GM19351 (cell line): ENCODE data around the gene LPIN2.
"Not testable (repeated sequence)": the region's sequence is repeated elsewhere in the genome, so short reads cannot be mapped to it uniquely, and the experiment has no call there.

Source experiments
- ATAC-seq: cut with Tn5 transposase; IDR thresholded peaks from one replicate; pipeline ENCODE4 v1.9.1; 2021; ENCODE audit warnings: mild to moderate bottlenecking, moderate library complexity; ENCODE audit not compliant: unreplicated experiment

The LPIN2 gene

DNA sequence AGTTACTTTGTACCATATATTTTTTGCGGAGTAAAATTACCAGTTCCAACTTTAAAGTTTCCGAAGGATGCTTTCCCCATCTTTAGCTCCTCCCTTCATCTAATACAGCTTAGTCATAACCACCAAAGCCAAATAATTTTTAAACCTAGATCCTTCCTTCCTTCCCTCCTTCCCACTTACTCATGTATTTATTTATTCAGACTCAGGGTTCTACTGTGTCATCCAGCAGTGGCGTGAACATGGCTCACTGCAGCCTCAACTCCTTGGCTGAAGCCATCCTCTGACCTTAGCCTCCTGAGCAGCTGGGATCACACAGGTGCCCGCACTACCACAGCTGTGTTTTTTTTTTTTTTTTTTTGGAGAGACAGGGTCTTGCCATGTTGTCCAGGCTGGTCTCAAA, 4.4 kb downstream of the LPIN2 start:
- no peak for ATAC-seq

DNA sequence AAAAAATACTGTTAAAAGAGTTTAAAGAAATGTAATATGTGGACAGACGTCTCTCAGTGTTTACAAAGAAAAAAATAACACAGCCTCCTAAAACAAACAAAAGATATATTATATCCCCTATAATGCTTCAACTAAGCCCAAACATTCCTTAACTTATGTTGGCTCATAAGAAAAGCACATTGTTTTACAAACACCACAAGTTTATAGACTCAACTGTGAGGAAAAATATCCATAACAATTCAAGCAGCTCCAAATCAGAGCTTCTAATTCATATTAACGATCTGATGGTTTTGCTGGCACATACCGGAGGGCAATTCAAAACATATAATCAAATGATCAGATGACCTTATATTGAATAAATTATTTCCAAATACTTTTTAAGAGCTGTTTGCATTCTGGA, 5.5 kb downstream of the LPIN2 start:
- ATAC-seq = no peak

DNA sequence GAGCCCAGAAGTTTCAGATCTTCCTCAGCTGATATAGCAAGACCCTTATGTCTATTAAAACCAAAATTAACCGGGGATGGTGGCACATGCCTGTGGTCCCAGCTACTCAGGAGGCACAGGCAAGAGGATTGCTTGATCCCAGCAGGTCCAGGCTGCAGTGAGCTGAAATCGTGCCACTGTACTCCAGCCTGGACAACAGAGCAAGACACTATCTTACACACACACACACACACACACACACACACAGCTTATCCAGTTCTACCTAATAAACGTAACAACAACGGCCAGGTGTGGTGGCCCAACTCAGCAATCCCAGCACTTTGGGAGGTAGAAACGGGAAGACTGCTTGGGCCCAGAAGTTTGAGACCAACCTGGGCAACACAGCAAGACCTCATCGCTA, 7.5 kb downstream of the LPIN2 start:
- ATAC-seq = no peak

DNA sequence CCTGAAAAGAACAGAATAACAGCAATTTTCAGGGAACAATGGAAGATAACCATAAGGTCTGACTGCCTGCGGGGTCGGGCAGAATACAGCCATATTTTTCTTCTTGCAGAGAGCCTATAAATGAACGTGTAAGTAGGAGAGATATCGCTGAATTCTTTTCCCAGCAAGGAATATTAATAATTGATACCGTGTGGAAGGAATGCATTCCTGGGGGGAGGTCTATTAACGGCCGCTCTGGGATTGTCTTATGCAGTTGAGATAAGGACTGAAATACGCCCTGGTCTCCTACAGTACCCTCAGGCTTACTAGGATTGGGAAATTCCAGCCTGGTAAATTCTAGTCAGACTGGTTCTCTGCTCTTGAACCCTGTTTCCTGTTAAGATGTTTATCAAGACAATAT, 9.2 kb downstream of the LPIN2 start:
- not testable (repeated sequence) for ATAC-seq

DNA sequence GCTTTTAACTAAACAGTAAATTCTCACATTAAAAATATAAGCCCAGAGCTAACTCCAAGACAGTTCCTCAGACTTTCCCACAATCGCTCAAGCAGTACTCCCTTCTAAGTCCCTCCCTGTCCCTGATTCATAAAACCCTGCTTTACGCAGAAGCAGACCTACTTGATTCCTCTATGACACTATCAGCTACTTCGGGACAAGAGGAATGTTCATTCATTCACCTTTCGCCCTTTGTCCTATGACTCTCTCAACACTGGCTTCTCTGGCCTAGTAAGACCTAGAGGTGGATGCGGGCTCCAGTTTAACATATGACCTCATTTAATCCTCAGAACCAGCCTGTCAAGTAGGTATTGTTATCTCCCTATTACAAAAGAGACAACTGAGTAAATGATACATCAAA, 10.2 kb downstream of the LPIN2 start:
- ATAC-seq = no peak

DNA sequence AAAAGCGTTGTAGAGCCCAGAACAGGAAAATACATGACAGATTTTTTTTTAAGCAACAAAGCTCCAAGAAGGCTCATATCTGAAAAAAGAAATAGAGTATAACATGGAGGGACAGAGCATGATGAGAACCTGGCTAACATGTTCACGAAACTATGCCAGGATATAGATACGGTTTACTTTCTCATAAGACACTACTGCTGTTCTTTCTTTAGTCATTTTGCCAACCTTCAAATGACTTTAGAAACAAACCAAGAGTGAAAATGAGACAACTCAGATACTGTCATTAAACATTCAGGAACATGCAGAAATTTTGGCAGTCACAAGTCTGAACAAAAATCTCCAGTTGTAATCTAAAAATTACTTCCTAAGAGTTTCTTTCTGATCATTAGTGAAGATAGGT, 14.3 kb downstream of the LPIN2 start:
- ATAC-seq = no peak

DNA sequence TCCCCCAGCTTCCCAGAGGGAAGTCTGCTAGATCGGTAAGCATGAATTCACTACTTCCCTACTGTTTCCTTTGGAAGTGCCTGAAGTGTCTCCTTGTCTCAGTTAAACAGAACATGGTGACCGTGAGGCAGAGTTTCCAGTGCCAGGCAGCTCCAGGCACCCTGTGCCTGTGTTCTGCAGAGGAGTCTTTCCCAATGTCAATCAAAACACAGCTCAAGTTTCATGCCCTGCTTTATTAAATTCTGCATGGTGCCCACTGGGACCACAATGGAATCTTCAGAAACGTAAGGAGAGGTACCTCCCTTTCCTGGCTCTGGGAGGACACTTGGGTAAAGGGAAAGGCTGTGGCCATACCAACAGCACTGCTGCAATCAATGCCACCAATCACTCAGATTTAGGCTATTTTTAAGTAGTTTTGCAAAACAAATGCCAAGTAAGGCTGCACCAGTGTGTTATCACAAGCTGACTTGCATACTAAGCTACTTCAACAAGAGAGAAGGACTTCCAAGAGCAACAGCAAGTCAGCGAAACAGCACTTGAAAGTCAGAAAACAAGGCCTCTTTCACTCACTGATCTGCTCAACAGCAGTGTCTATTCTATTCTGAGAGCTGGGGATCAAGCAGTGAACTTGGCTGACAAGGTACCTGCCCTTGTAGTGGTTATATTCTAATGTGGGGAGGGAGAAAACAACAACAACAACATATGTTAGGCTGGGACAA, 14.9 kb downstream of the LPIN2 start:
- no peak for ATAC-seq

DNA sequence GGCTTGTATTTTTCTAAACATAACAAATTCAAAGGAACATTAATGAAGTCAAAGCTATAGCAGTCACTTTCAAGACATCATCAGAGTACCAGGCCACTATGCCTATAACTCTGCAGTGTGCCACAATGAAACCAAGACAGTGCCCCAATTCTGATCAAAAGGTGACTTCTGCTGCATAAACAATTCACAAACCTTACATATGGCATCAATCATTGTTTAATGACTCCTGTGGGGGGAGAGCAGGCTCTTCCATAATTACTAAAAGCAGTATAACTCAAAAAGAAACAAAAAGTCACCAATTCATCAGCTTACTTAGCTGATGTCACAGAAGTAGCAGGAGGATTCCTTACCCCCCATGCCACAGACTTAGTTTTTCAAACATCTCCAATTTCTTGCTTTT, 15.5 kb downstream of the LPIN2 start:
- no peak for ATAC-seq

DNA sequence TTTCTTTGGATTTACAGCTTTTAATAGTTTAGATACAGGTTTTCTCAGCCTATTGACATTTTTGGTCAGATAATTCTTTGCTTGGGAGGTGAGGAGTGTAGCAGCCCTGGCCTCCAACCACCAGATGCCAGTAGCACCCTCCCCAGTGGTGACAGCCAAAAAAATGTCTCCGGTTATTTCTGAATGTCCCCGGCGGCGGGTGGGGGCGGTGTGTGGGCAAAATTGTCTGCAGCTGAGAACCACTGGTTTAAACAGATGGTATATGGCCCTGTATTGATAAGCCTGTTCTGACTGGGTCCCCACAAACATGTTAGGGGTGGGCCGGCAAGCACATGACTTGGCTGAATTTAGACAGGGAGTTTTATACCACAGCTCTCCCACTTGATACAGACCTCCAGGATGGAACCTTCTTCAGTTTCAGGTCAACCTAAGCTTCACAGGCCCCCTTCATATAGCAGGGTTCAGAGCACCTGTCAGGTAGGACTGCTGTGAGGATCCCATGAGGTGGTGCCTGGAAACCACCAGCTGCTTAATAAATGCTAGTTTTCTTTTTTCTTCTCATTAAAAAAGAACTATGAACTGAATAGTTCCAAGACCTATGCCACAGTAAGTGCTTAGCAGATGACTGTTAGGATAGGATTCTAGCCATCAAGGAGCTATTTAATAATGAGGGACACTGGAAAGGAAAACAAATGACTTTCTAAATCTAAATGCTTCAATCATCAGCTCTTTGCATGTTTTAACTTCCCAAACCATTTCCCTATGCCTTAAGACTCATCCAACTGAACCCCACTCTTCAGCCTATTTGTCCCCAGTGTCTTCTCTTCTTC, 18.1 kb downstream of the LPIN2 start:
- peak; percentile 72 for ATAC-seq

DNA sequence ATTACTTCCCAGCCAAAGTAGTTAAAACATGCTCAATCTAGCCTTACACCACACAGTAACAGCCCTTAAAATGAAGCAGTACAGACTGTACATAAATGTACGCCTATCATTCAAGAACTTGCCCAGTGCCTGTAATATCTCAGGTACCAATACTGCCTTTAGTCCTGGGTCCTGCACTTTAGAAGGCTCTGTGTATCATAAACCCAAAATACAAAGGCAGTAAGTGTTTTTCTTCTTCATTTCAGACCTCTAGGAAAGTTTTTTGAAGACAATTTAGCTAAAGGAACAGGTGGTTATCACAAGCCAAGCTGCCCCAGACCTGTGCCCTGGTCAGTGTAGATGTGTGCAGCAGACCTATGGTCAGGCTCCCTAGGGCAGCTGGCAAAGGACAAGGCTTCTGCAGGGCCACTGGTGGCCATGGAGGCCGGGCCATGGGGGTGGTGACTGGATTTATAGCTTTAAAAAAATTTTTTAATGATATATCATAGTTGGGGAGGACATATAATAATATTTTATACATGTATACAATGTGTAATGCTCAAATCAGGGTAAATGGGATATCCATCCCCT, 18.8 kb downstream of the LPIN2 start:
- ATAC-seq = no peak

DNA sequence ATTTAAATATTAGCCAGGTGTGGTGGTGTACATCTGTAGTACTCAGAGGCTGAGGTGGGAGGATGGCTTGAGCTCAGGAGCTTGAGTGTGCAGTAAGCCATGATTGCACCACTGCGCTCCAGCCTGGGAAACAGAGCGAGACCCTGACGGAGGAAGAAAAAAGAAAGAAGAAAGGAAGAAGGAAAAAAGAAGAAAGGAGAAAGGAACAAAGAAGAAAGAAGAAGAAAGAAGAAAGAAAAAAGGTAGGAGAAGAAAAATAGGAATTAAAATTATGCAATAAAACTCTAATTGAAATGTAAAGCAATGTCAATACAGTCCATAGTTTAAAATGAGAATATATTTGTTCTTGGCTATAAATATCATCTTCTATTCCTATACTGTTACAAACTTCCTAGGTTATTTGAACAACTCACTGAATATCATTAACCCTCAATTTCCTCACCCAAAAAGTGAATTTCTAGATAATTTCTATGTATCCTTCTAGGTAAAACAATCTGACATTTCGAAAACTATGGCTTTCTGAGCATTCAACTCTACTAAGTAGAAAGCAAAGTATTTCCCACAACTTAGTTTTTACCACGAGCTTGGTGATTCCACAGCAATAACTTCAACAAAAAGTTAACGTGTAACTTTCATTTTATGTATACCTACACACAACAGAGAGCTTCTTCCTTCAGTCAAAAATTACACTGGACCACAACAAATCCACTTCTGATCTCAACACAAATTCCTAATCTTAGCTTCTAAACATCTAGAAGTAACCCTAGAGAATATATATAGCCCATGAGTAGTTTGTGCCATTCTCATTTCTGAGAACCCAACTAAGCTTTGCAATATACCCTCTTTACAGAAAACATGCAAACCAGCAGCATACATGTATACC, 19.7 kb downstream of the LPIN2 start:
- ATAC-seq = no peak

DNA sequence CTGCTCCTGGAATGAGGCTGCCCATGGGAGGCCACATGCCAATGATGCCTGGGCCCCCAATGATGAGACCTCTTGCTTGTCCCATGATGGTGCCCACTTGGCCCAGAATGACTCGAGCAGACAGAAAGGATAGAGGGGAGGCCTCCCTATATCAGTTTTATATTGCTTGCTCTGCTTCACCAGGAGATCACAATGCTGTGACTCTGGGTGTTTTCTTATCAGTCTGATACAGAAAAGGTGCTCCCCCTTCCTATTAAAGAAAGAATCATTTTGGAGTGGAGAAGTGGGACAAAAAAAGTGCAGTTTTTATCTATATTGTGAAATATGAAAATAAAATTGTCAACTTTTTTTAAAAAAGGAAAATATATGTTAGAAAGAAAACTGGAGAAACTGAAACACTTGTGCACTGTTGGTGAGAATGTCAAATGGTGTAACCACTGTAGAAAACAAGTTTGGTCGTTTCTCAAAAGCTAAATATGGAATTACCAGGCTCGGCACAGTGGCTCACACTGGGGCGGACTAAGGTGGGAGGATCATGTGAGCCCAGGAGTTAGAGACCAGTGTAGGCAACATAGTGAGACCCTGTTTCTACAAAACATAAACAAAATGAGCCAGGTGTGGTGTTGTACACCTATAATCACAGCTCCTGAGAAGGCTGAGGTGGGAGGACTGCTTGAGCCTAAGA, 21.8 kb downstream of the LPIN2 start:
- ATAC-seq = no peak

DNA sequence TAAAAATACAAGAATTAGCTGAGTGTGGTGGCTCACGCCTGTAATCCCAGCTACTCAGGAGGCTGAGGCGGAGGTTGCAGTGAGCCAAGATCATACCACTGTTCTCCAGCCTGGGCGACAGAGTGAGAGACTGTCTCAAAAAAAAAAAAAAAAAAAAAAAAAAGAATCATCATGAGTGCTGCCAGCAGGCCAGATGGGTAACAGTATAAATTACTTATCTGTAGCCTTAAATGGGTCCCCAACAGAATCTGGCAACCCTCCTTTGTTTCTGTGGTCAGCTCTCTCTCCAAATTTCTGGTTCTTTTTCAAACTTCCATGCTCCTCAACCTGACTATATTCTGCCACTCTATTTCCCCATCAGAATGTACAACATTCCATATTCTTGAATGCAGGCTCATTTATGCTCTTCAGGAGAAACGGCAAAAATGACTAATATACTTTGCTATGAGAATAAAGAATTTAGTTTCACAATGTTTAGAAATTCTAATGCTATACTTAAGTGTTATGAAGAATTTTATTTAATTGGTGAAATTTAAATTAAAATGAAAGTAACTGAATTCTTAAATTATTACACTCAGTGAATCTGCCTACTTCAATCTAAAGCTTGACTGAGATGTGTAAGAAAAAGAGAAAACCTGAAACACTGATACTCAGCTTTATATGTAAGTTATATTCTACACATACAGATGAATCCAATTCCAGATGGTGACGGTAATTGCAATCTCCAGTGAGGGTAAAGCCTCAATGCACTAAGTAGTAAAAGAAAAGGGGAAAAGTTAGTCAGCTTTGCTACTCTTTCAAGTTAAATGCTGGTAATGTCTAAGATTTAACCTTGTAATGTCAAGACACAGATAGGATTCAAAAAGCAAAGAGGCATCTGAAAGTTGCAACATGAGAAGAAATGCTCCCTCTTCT, 24.8 kb downstream of the LPIN2 start:
- ATAC-seq = no peak

DNA sequence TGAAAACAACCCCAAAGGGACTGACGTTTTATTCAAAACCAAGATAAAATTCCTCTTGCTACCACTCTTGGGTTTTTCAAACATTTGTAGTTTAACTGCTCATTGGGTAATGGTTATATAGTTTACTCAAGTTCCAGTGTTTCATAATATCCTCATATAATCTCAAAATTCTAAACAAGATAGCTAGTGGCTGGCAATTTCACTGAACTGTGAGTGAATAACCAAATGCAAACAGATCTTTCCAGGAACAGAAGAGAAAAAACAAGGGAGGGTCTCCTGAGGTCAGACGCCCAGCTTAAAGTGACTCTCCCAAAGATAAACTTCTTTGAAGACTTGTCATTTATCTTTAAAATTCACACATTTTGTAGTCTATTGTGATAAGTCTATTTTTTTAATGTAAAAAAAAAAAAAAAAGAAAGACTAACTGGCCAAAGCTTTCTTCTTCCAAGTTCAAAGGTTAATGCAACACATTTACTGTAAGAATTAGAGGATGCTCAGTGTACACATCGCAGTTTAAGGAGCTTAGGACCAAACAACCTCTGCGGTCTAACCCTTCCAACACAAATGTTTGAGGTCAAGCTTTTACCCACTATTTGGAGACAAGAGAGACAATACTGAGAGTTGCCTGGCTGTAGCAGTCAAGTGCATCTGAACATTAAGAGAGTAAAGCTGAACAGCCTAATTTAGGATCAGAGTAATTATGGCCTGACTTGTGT, 26.6 kb downstream of the LPIN2 start:
- no peak for ATAC-seq

DNA sequence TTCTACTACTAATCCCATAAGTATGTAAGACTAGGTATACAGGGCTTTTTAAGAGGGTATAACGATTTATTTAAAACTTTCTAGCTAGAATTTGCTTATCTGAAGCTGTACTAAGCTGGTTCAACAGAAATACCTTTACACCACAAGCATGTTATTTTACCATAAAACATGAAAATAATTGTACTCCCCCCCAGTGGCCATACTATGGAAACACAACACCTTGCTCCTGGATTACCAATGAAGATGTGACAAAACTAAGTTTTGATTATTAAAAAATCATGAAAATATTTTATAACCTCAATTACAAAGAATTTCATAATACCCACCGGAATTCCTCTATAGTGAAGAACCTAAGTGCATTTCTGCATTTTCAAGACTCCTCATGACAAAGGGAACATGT, 27.3 kb downstream of the LPIN2 start:
- ATAC-seq = peak; percentile 67

DNA sequence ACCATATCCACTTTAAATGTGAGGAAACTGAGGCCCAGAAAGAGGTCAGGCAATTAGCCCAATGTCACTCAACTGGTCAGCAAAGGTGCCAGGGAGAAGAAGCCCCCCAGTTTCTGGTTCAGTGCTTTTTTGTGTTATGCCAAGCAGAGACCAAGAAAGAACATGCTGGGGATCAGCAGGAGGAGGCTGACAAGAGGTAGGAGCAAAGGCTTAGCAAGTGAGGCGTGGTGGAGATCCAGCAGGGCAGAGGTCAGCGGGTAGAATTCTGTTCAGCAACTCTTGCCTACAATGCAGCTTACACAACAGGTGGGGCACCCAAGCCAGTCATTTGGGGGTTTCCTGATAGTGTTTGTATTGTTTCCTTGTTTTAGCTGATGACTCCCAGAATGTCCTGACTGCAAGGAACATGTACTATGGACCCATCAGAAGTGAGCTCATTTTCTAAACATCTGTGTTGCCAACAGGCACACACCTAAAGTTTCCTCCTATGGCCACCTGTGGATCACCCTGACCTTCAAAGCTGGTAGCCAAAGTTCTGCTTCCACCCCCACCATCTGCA, 28.2 kb downstream of the LPIN2 start:
- ATAC-seq = no peak

DNA sequence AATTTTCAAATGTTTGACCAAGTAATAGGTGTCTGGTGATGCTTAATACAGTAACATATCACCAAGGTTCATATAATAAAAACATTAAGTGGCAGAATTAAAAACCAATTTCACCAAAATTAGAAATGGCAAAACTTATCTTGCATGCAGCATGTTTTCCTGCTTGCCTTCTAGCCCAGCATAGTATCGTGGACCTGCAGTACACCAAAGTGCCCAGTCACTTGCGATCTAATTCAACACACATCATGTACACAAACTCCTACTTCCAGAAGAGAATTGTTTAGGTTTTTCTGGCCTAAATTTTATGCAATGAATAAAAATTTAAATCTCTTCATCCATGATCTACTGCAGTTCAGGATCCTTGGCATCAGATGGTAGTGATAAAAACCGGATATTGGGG, 28.9 kb downstream of the LPIN2 start:
- ATAC-seq = no peak

DNA sequence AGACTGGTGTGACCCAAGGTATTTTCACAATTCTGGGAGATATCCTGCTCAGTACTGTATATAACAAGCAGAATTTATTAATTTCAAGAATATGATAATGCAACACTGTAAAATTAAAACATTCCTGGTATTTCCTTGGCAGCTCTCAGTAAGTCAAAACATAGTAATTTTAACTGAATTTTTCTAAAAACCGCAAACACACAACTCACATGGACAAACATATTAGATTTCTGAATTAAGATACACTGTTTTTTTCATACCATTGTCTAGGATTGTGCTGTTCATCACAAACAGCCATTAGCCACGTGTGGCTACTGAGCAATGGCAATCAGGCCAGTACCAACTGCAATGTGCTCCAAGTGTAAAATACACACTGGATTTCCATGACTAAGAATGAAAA, 29.6 kb downstream of the LPIN2 start:
- ATAC-seq = no peak
